Activated B cell treated with CpG ODN at 0.5 μM for 24 hours (primary cell): Measurements from ENCODE around the gene TMED6. TPM values are rescaled to one million over a fixed set of nuclear protein-coding genes. Genes with fewer than 3 reads are reported as not detected.

ENCODE experiments used
- ATAC-seq: fragments of 200-7000 bp; cut with Tn5 transposase; one replicate; pipeline ENCODE4 v1.10.0; 2021; ENCODE audit warnings: low read depth, mild to moderate bottlenecking, moderate library complexity
- CTCF ChIA-PET: fragments of 350-600 bp; sonication (Branson Sonifier 250); formaldehyde crosslinking; loops from one replicate; lab custom pipeline; 2021; ENCODE audit warnings: antibody characterized with exemption; lab: Charles Lee
- POLR2A ChIA-PET: fragments of 350-600 bp; sonication (Branson Sonifier 250); formaldehyde crosslinking; loops from one replicate; lab custom pipeline; 2021; ENCODE audit warnings: antibody characterized with exemption; lab: Charles Lee
- DNase-seq: peaks from one replicate; pipeline ENCODE4 v3.0.0; 2022
- H3K27ac Mint-ChIP-seq: one replicate; pipeline ENCODE4 v1.8.0; 2020; ENCODE audit warnings: mixed read lengths
- H3K27me3 Mint-ChIP-seq: one replicate; pipeline ENCODE4 v1.8.0; 2021; ENCODE audit warnings: mixed read lengths
- H3K36me3 Mint-ChIP-seq: one replicate; pipeline ENCODE4 v1.8.0; 2021; ENCODE audit warnings: low read depth, mixed read lengths
- H3K4me1 Mint-ChIP-seq: one replicate; pipeline ENCODE4 v1.8.0; 2021; ENCODE audit warnings: mixed read lengths
- H3K4me3 Mint-ChIP-seq: one replicate; pipeline ENCODE4 v1.8.0; 2020; ENCODE audit warnings: mild to moderate bottlenecking, mixed read lengths
- H3K9me3 Mint-ChIP-seq: one replicate; pipeline ENCODE4 v1.8.0; 2020; ENCODE audit warnings: mixed read lengths
- CTCF ChIP-seq: fragments of 200-600 bp; IDR thresholded peaks from one replicate; pipeline ENCODE4 v1.8.0; 2022; ENCODE audit warnings: antibody characterized with exemption, mild to moderate bottlenecking
- intact Hi-C: fragments of 100-400 bp; cut with micrococcal nuclease; formaldehyde crosslinking; loops from one replicate; pipeline ENCODE4 v1.15.1; 2024
- total RNA-seq: library from RNA; stranded (reverse); gene quantifications from 2 replicates; pipeline ENCODE4 v1.2.3, GENCODE V29; 2022

Gene TMED6
- total RNA-seq, 1 donor from 2014 or later, result 2.0 TPM

GRCh38 chr16:69348222-69348621 is 3.4 kb downstream of the TMED6 start:
- peaks cover 9% of the 10 kb centered on the region for H3K4me1 Mint-ChIP-seq
- CTCF ChIA-PET, result no interaction called here
- intact Hi-C loops, result no loop called here

GRCh38 chr16:69346683-69347082 is 4.9 kb downstream of the TMED6 start:
- H3K4me3 Mint-ChIP-seq, result no peak overlapping the region
- no peak overlapping the region for H3K27ac Mint-ChIP-seq
- intact Hi-C loops, result no loop called here
- H3K36me3 Mint-ChIP-seq, result peaks cover 50% of the 10 kb centered on the region
- no peak for DNase-seq
- POLR2A ChIA-PET, result no interaction called here
- TF ChIP-seq CTCF, result no peak
- H3K9me3 Mint-ChIP-seq, result no peaks in the 10 kb centered on the region
- H3K4me1 Mint-ChIP-seq, result peaks cover 10% of the 10 kb centered on the region
- CTCF ChIA-PET, result no interaction called here
- no peaks in the 10 kb centered on the region for H3K27me3 Mint-ChIP-seq
- no peak for ATAC-seq

More at GRCh38 chr16:69348222-69348621, 3.4 kb downstream of the TMED6 start:
- Mint-ChIP-seq H3K4me3 (no peak overlapping the region), H3K9me3 (no peaks in the 10 kb centered on the region), H3K27ac (no peak overlapping the region), H3K27me3 (no peaks in the 10 kb centered on the region), H3K36me3 (peaks cover 50% of the 10 kb centered on the region)
- TF ChIP-seq CTCF, result no peak
- POLR2A ChIA-PET, result interaction anchor here (1.4 kb wide), 1 partner anchor 9 kb away, joined by 3 read pairs; the partner anchor contains the start of genes COG8 and NIP7
- ATAC-seq, result no peak
- DNase-seq, result no peak

- Mint-ChIP-seq H3K4me1 (peaks cover 17% of the 10 kb centered on the region), H3K9me3 (no peaks in the 10 kb centered on the region), H3K36me3 (peaks cover 50% of the 10 kb centered on the region), H3K4me3 (no peak overlapping the region), H3K27ac (no peak overlapping the region), H3K27me3 (no peaks in the 10 kb centered on the region)
- TF ChIP-seq CTCF, result no peak
- POLR2A ChIA-PET, result no interaction called here
- CTCF ChIA-PET, result no interaction called here
- DNase-seq, result no peak
- peak; percentile 25 for ATAC-seq
- intact Hi-C loops, result no loop called here
Observed at GRCh38 chr16:69345923-69346322, 5.7 kb downstream of the TMED6 start.

GRCh38 chr16:69344171-69344570 is 7.4 kb downstream of the TMED6 start:
- TF ChIP-seq CTCF, result no peak
- no peak overlapping the region for H3K27ac Mint-ChIP-seq
- no peak overlapping the region for H3K4me3 Mint-ChIP-seq
- ATAC-seq, result no peak
- DNase-seq, result no peak
- H3K4me1 Mint-ChIP-seq, result peaks cover 32% of the 10 kb centered on the region
- H3K9me3 Mint-ChIP-seq, result no peaks in the 10 kb centered on the region
- H3K36me3 Mint-ChIP-seq, result peaks cover 50% of the 10 kb centered on the region
- intact Hi-C loops, result no loop called here
- H3K27me3 Mint-ChIP-seq, result no peaks in the 10 kb centered on the region
- ChIA-PET POLR2A (no interaction called here), CTCF (interaction anchor here (1.2 kb wide), 1 partner anchor 35 kb away, joined by 3 read pairs; no protein-coding TSS in a partner anchor)

- POLR2A ChIA-PET, result interaction anchor here (0.5 to 2.8 kb wide), 10 partner anchors 10 to 1850 kb away, joined by 3 to 35 read pairs (median 4); partner anchors contain the start of genes NOB1, PDF and VPS4A
- Mint-ChIP-seq H3K27ac (peak overlapping the region; percentile 99), H3K36me3 (peaks cover 54% of the 10 kb centered on the region), H3K27me3 (no peaks in the 10 kb centered on the region), H3K9me3 (no peaks in the 10 kb centered on the region), H3K4me1 (peaks cover 41% of the 10 kb centered on the region), H3K4me3 (peak overlapping the region; percentile 100)
- CTCF ChIA-PET, result no interaction called here
- ATAC-seq (no peak), DNase-seq (no peak)
- no peak for TF ChIP-seq CTCF
- intact Hi-C loops, result no loop called here
Observed at GRCh38 chr16:69340095-69340644, 11.4 kb downstream of the TMED6 start.
